Omental fat pad (tissue), 4 donors: ENCODE measurements around the gene SF1. TPM values are rescaled to one million over a fixed set of nuclear protein-coding genes. Genes with fewer than 3 reads are reported as not detected.
A peak's percentile ranks its signal among the peaks of the same experiment; 100 is the strongest.

ENCODE experiments used
- ATAC-seq: fragments of 150-250 bp; one replicate; pipeline ENCODE4 v1.9.1; 2016; ENCODE audit warnings: mild to moderate bottlenecking, moderate library complexity; ENCODE audit not compliant: low FRiP score
- DNase-seq: peaks from one replicate; pipeline ENCODE4 v3.0.0-alpha.2; 2019; ENCODE audit warnings: low spot score
- CTCF ChIP-seq, 3 donors: fragments of 450-650 bp; IDR thresholded peaks; one replicate each; pipeline ENCODE4 v1.5.1; 2016 to 2017; ENCODE audit warnings: antibody characterized with exemption in 3 of 3, mild to moderate bottlenecking in 3 of 3, moderate library complexity in 2 of 3
- total RNA-seq, 4 donors: library from RNA; depleted of rRNA; stranded (reverse); fragments of >200 nt; gene quantifications; one replicate each; pipeline ENCODE4 v1.1.0, GENCODE V29; 2016

Gene SF1
- total RNA-seq, 4 donors from 2014 or later: 209 to 411 (median 320) TPM

GRCh38 chr11:64724863-64725532 lies 53.3 kb downstream of the SF1 start:
- TF ChIP-seq CTCF (IDR thresholded peaks at IDR 0.05): no peak
- ATAC-seq: no peak
- DNase-seq: no peak

GRCh38 chr11:64723907-64724862 lies 54.2 kb downstream of the SF1 start:
- ATAC-seq (no peak), DNase-seq (no peak)
- no peak for TF ChIP-seq CTCF (IDR thresholded peaks at IDR 0.05)

- ATAC-seq (peak; percentile 87), DNase-seq (no peak)
- peak in 2 of 3 donors; percentile 44 to 70 for TF ChIP-seq CTCF (IDR thresholded peaks at IDR 0.05)
Measured at GRCh38 chr11:64723117-64723906, 55.0 kb downstream of the SF1 start, which contains the start of gene NRXN2. TSS of gene NRXN2 (minus strand) at chr11:64723197. CDS start at chr11:64713699, 9,498 bp downstream.

GRCh38 chr11:64722141-64723065 lies 55.9 kb downstream of the SF1 start:
- TF ChIP-seq CTCF (IDR thresholded peaks at IDR 0.05): no peak
- ATAC-seq (no peak), DNase-seq (no peak)

- no peak for ATAC-seq
- no peak for TF ChIP-seq CTCF (IDR thresholded peaks at IDR 0.05)
- DNase-seq: no peak
Measured at GRCh38 chr11:64721359-64721699, 57.0 kb downstream of the SF1 start.
